ENCODE data around the gene CTAG1A.
"Not testable (repeated sequence)": the region's sequence is repeated elsewhere in the genome, so short reads cannot be mapped to it uniquely, and the experiment has no call there.

Gene CTAG1A

DNA sequence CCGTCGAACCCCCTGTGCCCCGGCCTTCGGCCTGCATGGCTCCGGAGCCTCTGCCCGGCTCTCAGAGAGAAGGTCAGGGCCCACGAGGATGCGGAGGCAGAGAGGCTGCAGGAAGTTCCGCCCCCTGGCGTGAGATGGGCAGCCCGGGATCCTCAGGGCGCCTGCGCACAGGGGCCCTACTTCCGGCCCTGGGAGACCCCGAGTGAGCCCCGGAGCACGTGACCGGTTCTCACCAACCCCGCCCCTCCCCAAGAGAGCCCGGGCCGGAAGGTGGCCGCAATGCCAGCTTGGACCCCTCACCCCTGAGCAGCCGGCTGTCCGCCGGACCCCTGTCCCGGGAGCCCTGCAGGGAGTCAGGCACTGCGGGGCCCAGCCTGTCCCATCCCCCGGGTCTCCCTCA lies 34.2 kb downstream of the CTAG1A start, which contains the start of gene CTAG1B:
Gene CTAG1B, minus strand, starts transcription at position 101 of the 400 bp plus-strand sequence. Its CDS starts 64 bp downstream, at position 37.
- not testable (repeated sequence) for H3K4me1 ChIP-seq (ENCODE audit: insufficient read depth, low read length); H3K36me3 ChIP-seq (ENCODE audit: insufficient read depth, low read length); H3K9ac ChIP-seq (ENCODE audit: low read depth, low read length); H3K9me3 ChIP-seq (ENCODE audit: control insufficient read depth, insufficient read depth, low read length)

DNA sequence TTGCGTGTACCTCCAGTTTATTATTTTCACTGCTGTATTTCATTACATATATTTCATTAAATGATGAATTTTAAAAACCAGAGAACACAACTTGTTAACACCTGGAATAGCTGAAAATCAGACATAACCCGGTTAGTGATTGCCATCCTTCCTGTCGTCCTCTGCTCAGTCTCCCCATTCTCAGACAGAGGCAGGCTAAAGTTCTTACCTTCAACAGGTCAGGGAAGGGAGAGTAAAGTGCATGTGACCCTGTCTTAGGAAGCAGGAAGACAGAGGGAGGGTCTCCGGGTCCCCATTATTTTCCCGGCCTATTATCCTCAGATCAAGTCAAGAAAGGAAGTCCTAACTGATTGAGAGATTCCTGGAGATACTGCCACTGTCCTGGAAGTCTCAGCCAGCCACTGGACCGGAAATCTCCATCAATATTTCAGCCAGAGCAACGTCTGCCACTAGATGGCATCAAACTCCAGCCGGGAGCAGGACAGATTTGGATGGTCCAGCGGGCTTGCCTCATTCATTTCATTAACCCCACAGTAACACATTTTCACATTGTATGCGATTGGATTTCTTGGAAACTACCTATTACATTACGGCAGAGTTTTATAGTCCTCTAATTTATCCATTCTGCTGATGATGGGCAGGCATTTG lies 36.0 kb downstream of the CTAG1A start:
- not testable (repeated sequence) for H3K4me1 ChIP-seq (ENCODE audit: insufficient read depth, low read length); H3K36me3 ChIP-seq (ENCODE audit: insufficient read depth, low read length); H3K9me3 ChIP-seq (ENCODE audit: control insufficient read depth, insufficient read depth, low read length); H3K9ac ChIP-seq (ENCODE audit: low read depth, low read length)

DNA sequence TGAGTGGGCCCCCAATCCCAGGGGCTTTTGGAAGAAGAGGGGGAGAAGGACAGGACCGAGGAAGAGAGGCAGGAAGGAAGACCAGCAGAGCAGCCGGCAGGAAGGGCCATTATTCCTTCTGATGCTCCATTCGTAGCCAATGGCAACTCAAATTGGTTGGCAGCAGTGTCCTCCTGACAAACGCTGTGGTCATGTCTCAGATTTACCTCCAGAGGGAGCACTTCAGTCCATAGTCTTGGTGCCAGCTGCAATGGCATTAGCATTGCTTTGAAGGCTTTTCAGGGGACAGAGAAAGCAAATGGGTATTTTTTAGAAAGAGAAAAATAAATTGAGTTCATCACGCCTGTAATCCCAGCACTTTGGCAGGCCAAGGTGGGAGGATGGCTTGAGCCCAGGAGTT lies 44.0 kb downstream of the CTAG1A start:
- not testable (repeated sequence) for H3K4me1 ChIP-seq (ENCODE audit: insufficient read depth, low read length); H3K9ac ChIP-seq (ENCODE audit: low read depth, low read length); H3K9me3 ChIP-seq (ENCODE audit: control insufficient read depth, insufficient read depth, low read length); H3K36me3 ChIP-seq (ENCODE audit: insufficient read depth, low read length)

DNA sequence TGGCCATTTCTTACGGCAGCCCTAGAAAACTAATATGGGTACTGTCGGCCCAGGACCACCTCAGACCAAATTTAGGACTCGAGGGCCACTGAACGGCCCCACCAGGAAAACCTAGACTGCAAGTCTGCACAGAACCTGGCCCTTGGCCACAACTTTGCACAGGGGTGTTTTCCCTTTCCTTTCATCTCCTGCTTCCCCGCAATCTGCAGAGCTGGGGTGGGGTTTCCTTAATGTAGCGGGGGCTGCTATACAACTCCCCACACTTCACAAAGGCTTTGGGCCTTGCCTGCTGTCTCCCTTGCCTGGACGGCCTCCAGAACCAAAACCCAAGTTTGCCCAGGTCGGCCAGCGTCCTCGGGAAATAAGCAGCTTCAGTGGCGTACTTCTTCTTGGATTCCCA lies 46.0 kb downstream of the CTAG1A start:
- not testable (repeated sequence) for H3K36me3 ChIP-seq (ENCODE audit: insufficient read depth, low read length)

DNA sequence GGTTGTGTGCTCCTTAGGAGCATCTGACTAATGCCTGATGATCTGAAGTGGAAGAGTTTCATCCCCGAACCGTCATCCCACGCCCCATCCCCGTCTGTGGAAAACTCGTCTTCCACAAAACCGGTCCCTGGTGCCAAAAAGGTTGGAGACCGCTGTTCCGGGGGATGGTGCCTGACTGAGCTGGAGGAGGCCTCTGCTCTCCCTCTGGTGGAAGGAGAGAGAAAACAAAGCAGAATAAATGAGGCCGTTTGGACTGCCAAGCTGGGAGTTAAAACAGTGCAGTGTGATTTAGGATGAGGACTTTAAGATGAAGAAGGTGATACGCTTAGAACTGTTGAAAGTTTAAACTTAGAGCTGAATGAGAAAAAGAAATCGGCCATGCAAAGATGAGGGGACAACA lies 48.7 kb downstream of the CTAG1A start:
- not testable (repeated sequence) for H3K4me1 ChIP-seq (ENCODE audit: insufficient read depth, low read length); H3K9ac ChIP-seq (ENCODE audit: low read depth, low read length); H3K9me3 ChIP-seq (ENCODE audit: control insufficient read depth, insufficient read depth, low read length); H3K36me3 ChIP-seq (ENCODE audit: insufficient read depth, low read length)

More for the DNA sequence above, 46.0 kb downstream of the CTAG1A start:
- not testable (repeated sequence) for H3K9me3 ChIP-seq (ENCODE audit: control insufficient read depth, insufficient read depth, low read length); H3K4me1 ChIP-seq (ENCODE audit: insufficient read depth, low read length); H3K9ac ChIP-seq (ENCODE audit: low read depth, low read length)
